Esophagus squamous epithelium (tissue), 4 donors: Measurements from ENCODE around the gene SMPD2.

Experiments
- POLR2A ChIP-seq, 4 donors: fragments of 450-650 bp; IDR thresholded peaks; one replicate each; pipeline ENCODE4 v1.6.1; 2017; ENCODE audit warnings: antibody characterized with exemption in 4 of 4, mild to moderate bottlenecking in 4 of 4, moderate library complexity in 3 of 4
- TF ChIP-seq, protein P1 (sequence below), 6 experiments: fragments of 450-650 bp in 4 of 6; fragments of 200-600 bp in 2 of 6; sonication (generic) in 2 of 6; IDR thresholded peaks; one replicate each; pipeline ENCODE4 v1.5.1; 2016 to 2019; ENCODE audit warnings: antibody characterized with exemption in 6 of 6, mild to moderate bottlenecking in 4 of 6, moderate library complexity in 4 of 6

DNA sequence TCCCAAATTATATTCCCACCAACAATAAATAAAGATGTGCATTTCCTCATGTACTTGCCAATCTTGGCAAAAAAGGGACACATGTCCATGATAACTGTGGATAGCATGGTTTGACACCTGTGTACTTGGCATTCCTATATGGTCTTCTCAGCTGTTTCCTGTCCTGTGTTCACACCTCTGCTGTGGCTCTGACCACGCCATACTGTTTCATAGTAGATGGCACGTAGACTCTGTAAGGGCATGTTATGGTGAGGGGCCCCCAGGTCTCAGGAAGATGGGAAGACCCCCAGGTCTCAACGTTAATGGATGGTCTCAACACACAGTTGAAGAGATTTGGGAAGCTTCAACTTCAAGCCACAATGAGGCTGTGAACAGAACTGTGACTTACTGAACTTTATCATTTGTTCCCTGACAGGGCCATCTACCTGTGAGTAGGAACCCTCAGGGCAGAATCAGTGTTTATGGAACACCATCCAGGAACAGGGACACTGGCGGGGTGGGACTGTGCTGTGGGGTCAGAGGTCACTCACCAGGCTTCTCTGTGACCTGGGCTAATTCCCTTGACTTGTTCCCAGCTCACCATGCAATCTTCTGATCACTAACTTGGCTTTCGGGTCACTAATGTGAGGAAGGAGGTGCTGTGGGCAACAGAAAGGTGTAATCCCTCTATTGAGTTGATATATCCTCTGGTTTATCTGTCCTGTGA, 30.7 kb downstream of the SMPD2 start:
- TF ChIP-seq, protein P1, sequence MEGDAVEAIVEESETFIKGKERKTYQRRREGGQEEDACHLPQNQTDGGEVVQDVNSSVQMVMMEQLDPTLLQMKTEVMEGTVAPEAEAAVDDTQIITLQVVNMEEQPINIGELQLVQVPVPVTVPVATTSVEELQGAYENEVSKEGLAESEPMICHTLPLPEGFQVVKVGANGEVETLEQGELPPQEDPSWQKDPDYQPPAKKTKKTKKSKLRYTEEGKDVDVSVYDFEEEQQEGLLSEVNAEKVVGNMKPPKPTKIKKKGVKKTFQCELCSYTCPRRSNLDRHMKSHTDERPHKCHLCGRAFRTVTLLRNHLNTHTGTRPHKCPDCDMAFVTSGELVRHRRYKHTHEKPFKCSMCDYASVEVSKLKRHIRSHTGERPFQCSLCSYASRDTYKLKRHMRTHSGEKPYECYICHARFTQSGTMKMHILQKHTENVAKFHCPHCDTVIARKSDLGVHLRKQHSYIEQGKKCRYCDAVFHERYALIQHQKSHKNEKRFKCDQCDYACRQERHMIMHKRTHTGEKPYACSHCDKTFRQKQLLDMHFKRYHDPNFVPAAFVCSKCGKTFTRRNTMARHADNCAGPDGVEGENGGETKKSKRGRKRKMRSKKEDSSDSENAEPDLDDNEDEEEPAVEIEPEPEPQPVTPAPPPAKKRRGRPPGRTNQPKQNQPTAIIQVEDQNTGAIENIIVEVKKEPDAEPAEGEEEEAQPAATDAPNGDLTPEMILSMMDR (IDR thresholded peaks at IDR 0.05): no peak
- no peak for TF ChIP-seq POLR2A (IDR thresholded peaks at IDR 0.05)
